Glutamatergic neuron (in vitro differentiated cells): ENCODE data around the gene MSL3. TPM values are rescaled to one million over a fixed set of nuclear protein-coding genes. Genes with fewer than 3 reads are reported as not detected.

Source experiments
- DNase-seq: peaks from one replicate; pipeline ENCODE4 v3.0.0; 2022
- H3K27ac Mint-ChIP-seq: one replicate; pipeline ENCODE4 v1.8.0; 2020; ENCODE audit warnings: mild to moderate bottlenecking, mixed read lengths, inconsistent platforms; ENCODE audit not compliant: unreplicated experiment
- H3K27me3 Mint-ChIP-seq: one replicate; pipeline ENCODE4 v1.8.0; 2020; ENCODE audit warnings: mild to moderate bottlenecking, moderate library complexity, mixed read lengths, inconsistent platforms; ENCODE audit not compliant: unreplicated experiment
- H3K36me3 Mint-ChIP-seq: one replicate; pipeline ENCODE4 v1.8.0; 2020; ENCODE audit warnings: mild to moderate bottlenecking, mixed read lengths, inconsistent platforms; ENCODE audit not compliant: unreplicated experiment
- H3K4me1 Mint-ChIP-seq: one replicate; pipeline ENCODE4 v1.8.0; 2020; ENCODE audit warnings: mild to moderate bottlenecking, low read depth, mixed read lengths, inconsistent platforms; ENCODE audit not compliant: unreplicated experiment
- H3K4me3 Mint-ChIP-seq: one replicate; pipeline ENCODE4 v1.8.0; 2020; ENCODE audit warnings: mild to moderate bottlenecking, mixed read lengths, inconsistent platforms; ENCODE audit not compliant: unreplicated experiment
- H3K9me3 Mint-ChIP-seq: one replicate; pipeline ENCODE4 v1.8.0; 2020; ENCODE audit warnings: mild to moderate bottlenecking, moderate library complexity, mixed read lengths, inconsistent platforms; ENCODE audit not compliant: unreplicated experiment
- total RNA-seq: library from RNA; stranded (reverse); fragmentation: NEBNext Ultra II Directional; extraction: Animal tissue kit (Norgen Biotek cat#: 25700); gene quantifications from one replicate; pipeline ENCODE4 v1.2.1, GENCODE V29; 2021; ENCODE audit not compliant: unreplicated experiment
- TF ChIP-seq, protein P1 (sequence below): fragments of 200-600 bp; sonication (generic); IDR thresholded peaks from one replicate; pipeline ENCODE4 v1.5.0; 2021; ENCODE audit not compliant: partially characterized antibody, unreplicated experiment

Gene MSL3
- total RNA-seq, 1 donor from 2014 or later = 25.5 TPM

GRCh38 chrX:11781133-11781532 lies 23.1 kb downstream of the MSL3 start:
- Mint-ChIP-seq H3K4me3 (no peak overlapping the region), H3K27me3 (peaks cover 1% of the 10 kb centered on the region), H3K4me1 (no peaks in the 10 kb centered on the region), H3K36me3 (no peaks in the 10 kb centered on the region), H3K9me3 (no peaks in the 10 kb centered on the region), H3K27ac (no peak overlapping the region)
- no peak for DNase-seq
- TF ChIP-seq, protein P1, sequence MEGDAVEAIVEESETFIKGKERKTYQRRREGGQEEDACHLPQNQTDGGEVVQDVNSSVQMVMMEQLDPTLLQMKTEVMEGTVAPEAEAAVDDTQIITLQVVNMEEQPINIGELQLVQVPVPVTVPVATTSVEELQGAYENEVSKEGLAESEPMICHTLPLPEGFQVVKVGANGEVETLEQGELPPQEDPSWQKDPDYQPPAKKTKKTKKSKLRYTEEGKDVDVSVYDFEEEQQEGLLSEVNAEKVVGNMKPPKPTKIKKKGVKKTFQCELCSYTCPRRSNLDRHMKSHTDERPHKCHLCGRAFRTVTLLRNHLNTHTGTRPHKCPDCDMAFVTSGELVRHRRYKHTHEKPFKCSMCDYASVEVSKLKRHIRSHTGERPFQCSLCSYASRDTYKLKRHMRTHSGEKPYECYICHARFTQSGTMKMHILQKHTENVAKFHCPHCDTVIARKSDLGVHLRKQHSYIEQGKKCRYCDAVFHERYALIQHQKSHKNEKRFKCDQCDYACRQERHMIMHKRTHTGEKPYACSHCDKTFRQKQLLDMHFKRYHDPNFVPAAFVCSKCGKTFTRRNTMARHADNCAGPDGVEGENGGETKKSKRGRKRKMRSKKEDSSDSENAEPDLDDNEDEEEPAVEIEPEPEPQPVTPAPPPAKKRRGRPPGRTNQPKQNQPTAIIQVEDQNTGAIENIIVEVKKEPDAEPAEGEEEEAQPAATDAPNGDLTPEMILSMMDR = no peak

DNA sequence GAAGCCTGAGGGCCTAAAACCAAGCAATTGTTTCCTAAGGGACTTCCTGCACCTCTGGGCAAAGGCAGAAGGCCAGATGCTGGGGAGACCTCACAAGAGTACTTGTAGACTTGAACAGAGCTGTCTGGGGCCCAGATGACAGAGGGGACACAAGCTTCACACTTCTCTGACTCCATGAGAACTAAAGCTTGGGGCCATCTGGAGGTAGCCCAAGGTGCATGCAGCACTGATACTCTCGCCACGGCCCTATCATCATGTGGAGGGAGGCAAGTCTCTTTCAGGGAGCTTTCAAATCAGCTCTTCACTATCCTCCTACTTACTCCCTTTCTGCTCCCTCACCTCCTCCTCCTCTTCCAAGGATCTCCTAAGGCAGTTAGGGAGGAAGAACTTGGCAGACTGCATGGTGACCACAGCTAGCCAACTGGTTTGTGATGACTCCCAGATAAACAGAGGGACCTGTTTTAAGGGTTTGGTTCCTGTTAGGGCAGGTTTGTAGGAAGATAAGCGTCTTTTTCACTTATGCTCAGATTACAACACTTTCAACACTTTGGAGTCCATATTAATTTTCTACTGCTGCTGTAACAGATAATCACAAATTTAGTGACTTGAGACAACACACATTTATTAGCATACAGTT lies 23.8 kb downstream of the MSL3 start:
- no peak overlapping the region for H3K27ac Mint-ChIP-seq
- DNase-seq = no peak
- H3K27me3 Mint-ChIP-seq = peaks cover 1% of the 10 kb centered on the region
- H3K36me3 Mint-ChIP-seq = no peaks in the 10 kb centered on the region
- H3K4me1 Mint-ChIP-seq = no peaks in the 10 kb centered on the region
- TF ChIP-seq, protein P1 = no peak
- H3K4me3 Mint-ChIP-seq = no peak overlapping the region
- H3K9me3 Mint-ChIP-seq = no peaks in the 10 kb centered on the region

- H3K27ac Mint-ChIP-seq = no peak overlapping the region
- no peak overlapping the region for H3K4me3 Mint-ChIP-seq
- no peak for DNase-seq
These were observed 26.5 kb downstream of the MSL3 start for GRCh38 chrX:11784543-11784942.

GRCh38 chrX:11786862-11787261 lies 28.8 kb downstream of the MSL3 start:
- Mint-ChIP-seq H3K9me3 (no peaks in the 10 kb centered on the region), H3K27ac (no peak overlapping the region), H3K27me3 (peaks cover 1% of the 10 kb centered on the region), H3K4me1 (no peaks in the 10 kb centered on the region), H3K36me3 (no peaks in the 10 kb centered on the region), H3K4me3 (no peak overlapping the region)
- no peak for DNase-seq
- TF ChIP-seq, protein P1 = no peak

More at GRCh38 chrX:11784543-11784942, 26.5 kb downstream of the MSL3 start:
- Mint-ChIP-seq H3K27me3 (peaks cover 1% of the 10 kb centered on the region), H3K4me1 (no peaks in the 10 kb centered on the region), H3K36me3 (no peaks in the 10 kb centered on the region), H3K9me3 (no peaks in the 10 kb centered on the region)
- TF ChIP-seq, protein P1 = no peak

- Mint-ChIP-seq H3K27ac (no peak overlapping the region), H3K36me3 (no peaks in the 10 kb centered on the region), H3K4me1 (no peaks in the 10 kb centered on the region), H3K9me3 (no peaks in the 10 kb centered on the region), H3K4me3 (no peak overlapping the region), H3K27me3 (peaks cover 1% of the 10 kb centered on the region)
- TF ChIP-seq, protein P1 = peak; percentile 71
- peak; percentile 80 for DNase-seq
These were observed 29.5 kb downstream of the MSL3 start for GRCh38 chrX:11787564-11787963.
